OCI-LY3 (cell line): ENCODE measurements around the gene HSPG2.

Experiments used
- EZH2phosphoT487 ChIP-seq: fragments of 200-600 bp; shearing (Covaris generic); IDR thresholded peaks from 2 replicates; pipeline ENCODE4 v1.6.1; 2018; ENCODE audit warnings: antibody characterized with exemption, mixed run types, low read depth
- TF ChIP-seq, protein P1 (sequence below): fragments of 200-600, 300-600 bp; sonication (generic); IDR thresholded peaks from 2 replicates; pipeline ENCODE4 v1.5.1; 2014; ENCODE audit warnings: antibody characterized with exemption, low read length, low read depth

DNA sequence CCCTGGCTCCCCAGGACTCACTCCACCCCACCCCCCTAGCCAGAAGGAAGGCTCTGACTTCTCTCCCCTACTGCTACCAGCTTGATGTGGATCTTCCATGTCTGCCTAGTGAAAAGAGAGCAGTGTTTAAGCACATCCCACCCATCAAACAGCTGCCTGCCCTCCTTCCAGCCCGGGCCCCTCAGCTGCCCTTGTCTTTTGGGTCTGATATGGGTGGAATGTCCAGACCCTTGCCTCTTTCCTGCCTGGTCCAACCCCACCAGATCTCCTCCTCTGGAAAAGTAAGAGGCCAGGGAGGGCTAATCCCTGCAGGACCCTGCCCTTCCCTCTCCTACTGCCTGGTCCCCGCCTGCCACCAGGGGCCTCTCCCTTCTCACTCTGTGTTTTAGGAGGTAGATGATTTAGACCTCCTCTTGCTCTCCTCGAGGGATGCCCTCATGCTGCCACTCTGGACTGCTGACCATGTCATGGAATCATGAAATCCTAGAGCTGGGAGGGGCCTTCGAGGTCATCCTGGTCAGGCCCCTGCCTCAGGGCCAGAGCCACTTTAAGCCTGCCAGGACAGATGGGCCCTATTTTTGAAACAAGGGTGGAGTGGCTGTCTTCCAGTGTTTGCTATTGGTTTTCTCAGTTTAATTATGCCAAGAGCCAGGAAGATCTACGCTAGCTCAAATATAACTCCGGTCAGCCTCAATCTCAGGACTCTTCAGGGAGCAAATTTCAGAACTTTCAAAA, 15.8 kb upstream of the HSPG2 start:
- TF ChIP-seq, protein P1, sequence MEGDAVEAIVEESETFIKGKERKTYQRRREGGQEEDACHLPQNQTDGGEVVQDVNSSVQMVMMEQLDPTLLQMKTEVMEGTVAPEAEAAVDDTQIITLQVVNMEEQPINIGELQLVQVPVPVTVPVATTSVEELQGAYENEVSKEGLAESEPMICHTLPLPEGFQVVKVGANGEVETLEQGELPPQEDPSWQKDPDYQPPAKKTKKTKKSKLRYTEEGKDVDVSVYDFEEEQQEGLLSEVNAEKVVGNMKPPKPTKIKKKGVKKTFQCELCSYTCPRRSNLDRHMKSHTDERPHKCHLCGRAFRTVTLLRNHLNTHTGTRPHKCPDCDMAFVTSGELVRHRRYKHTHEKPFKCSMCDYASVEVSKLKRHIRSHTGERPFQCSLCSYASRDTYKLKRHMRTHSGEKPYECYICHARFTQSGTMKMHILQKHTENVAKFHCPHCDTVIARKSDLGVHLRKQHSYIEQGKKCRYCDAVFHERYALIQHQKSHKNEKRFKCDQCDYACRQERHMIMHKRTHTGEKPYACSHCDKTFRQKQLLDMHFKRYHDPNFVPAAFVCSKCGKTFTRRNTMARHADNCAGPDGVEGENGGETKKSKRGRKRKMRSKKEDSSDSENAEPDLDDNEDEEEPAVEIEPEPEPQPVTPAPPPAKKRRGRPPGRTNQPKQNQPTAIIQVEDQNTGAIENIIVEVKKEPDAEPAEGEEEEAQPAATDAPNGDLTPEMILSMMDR, result no peak
- no peak for TF ChIP-seq EZH2phosphoT487
